Astrocyte (in vitro differentiated cells and primary cell): ENCODE results near the gene ADIG. TPM values are rescaled to one million over a fixed set of nuclear protein-coding genes. Genes with fewer than 3 reads are reported as not detected.

Experiments used
- DNase-seq: peaks from one replicate; pipeline ENCODE4 v3.0.0-alpha.2; 2010; ENCODE audit warnings: low read depth
- FAIRE-seq: peaks from 2 replicates; lab custom pipeline; 2011; peaks lifted over from hg19 to GRCh38; lab: Jason Lieb, UNC
- H2AFZ ChIP-seq: 2 replicates; pipeline ENCODE4 v1.6.0; 2012; ENCODE audit warnings: low read depth, low read length, inconsistent platforms
- H3K27ac ChIP-seq: 2 replicates; pipeline ENCODE4 v1.5.1; 2011; ENCODE audit warnings: low read depth, low read length, inconsistent platforms
- H3K27me3 ChIP-seq: 2 replicates; pipeline ENCODE4 v1.6.0; 2011; ENCODE audit warnings: low read length, inconsistent platforms; ENCODE audit not compliant: insufficient read depth
- H3K36me3 ChIP-seq: 2 replicates; pipeline ENCODE4 v1.5.1; 2011; ENCODE audit warnings: low read length, inconsistent platforms; ENCODE audit not compliant: insufficient read depth
- H3K4me1 ChIP-seq: 2 replicates; pipeline ENCODE4 v1.5.1; 2011; ENCODE audit warnings: low read length, inconsistent platforms; ENCODE audit not compliant: insufficient read depth
- H3K4me2 ChIP-seq: 2 replicates; pipeline ENCODE4 v1.6.0; 2012; ENCODE audit warnings: low read length, inconsistent platforms
- H3K4me3 ChIP-seq: 2 replicates; pipeline ENCODE4 v1.5.1; 2011; ENCODE audit warnings: low read depth, mild to moderate bottlenecking, low read length, inconsistent platforms; ENCODE audit not compliant: insufficient read depth
- H3K79me2 ChIP-seq: 2 replicates; pipeline ENCODE4 v1.6.0; 2012; ENCODE audit warnings: mild to moderate bottlenecking, low read length, inconsistent platforms; ENCODE audit not compliant: insufficient read depth
- H3K9ac ChIP-seq: 2 replicates; pipeline ENCODE4 v1.6.0; 2012; ENCODE audit warnings: mild to moderate bottlenecking, low read length, inconsistent platforms
- H3K9me3 ChIP-seq: 2 replicates; pipeline ENCODE4 v1.5.1; 2012; ENCODE audit warnings: low read depth, mild to moderate bottlenecking, low read length, inconsistent platforms; ENCODE audit not compliant: insufficient read depth
- H4K20me1 ChIP-seq: 2 replicates; pipeline ENCODE4 v1.6.0; 2012; ENCODE audit warnings: low read length, inconsistent platforms; ENCODE audit not compliant: insufficient read depth
- H3K27ac Mint-ChIP-seq: one replicate; pipeline ENCODE4 v1.8.0; 2021; ENCODE audit warnings: mild to moderate bottlenecking, mixed read lengths; ENCODE audit not compliant: unreplicated experiment
- H3K27me3 Mint-ChIP-seq: one replicate; pipeline ENCODE4 v1.8.0; 2021; ENCODE audit warnings: low read depth, mixed read lengths; ENCODE audit not compliant: unreplicated experiment
- H3K36me3 Mint-ChIP-seq: one replicate; pipeline ENCODE4 v1.8.0; 2021; ENCODE audit warnings: low read depth, mixed read lengths; ENCODE audit not compliant: unreplicated experiment
- H3K4me1 Mint-ChIP-seq: one replicate; pipeline ENCODE4 v1.8.0; 2021; ENCODE audit warnings: low read depth, mixed read lengths; ENCODE audit not compliant: unreplicated experiment
- H3K4me3 Mint-ChIP-seq: one replicate; pipeline ENCODE4 v1.8.0; 2021; ENCODE audit warnings: mild to moderate bottlenecking, moderate library complexity, mixed read lengths; ENCODE audit not compliant: unreplicated experiment
- H3K9me3 Mint-ChIP-seq: one replicate; pipeline ENCODE4 v1.8.0; 2021; ENCODE audit warnings: mild to moderate bottlenecking, mixed read lengths; ENCODE audit not compliant: unreplicated experiment
- EZH2 ChIP-seq: IDR thresholded peaks from 2 replicates; pipeline ENCODE4 v1.6.1; 2012; ENCODE audit warnings: mild to moderate bottlenecking, low read length, inconsistent platforms; ENCODE audit not compliant: insufficient read depth
- total RNA-seq: library from RNA; stranded (reverse); gene quantifications from 2 replicates; pipeline ENCODE4 v1.2.1, GENCODE V29; 2021
- TF ChIP-seq, protein P1 (sequence below): IDR thresholded peaks from 2 replicates; pipeline ENCODE4 v1.5.1; 2011; ENCODE audit warnings: low read depth, mild to moderate bottlenecking, inconsistent platforms, low read length, moderate library complexity; ENCODE audit not compliant: insufficient read depth

The ADIG gene
- total RNA-seq, 1 donor from 2014 or later: not detected

DNA sequence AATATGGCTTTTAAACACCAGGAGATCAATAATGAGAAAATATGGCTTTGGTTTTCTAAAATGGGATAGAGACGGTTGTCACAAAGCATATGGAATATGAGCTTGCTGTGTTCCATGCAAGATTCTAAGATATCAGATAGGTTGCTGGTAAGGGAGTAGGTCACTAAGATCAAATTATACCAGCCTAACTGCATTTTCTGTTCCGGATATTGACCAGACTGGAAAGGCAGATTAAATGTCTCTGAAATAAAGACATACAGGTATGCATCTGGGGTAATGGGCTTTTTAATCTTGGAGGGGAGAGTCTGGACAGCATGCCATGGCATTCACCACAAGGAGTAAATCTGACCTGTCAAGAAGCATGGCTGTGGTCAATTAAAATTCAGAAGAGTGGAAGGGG is 35.2 kb upstream of the ADIG start:
- DNase-seq (no peak), FAIRE-seq (no peak)
- Histone ChIP-seq H3K79me2 (no peaks in the 10 kb centered on the region), H3K27me3 (no peaks in the 10 kb centered on the region), H3K36me3 (peaks cover 44% of the 10 kb centered on the region), H4K20me1 (peaks cover 15% of the 10 kb centered on the region), H2AFZ (no peak overlapping the region), H3K27ac (no peak overlapping the region), H3K4me3 (no peak overlapping the region), H3K4me1 (no peaks in the 10 kb centered on the region), H3K9ac (no peak overlapping the region), H3K9me3 (no peaks in the 10 kb centered on the region), H3K4me2 (no peak overlapping the region)
- H3K4me3 Mint-ChIP-seq: no peak overlapping the region
- TF ChIP-seq EZH2: no peak
- TF ChIP-seq, protein P1, sequence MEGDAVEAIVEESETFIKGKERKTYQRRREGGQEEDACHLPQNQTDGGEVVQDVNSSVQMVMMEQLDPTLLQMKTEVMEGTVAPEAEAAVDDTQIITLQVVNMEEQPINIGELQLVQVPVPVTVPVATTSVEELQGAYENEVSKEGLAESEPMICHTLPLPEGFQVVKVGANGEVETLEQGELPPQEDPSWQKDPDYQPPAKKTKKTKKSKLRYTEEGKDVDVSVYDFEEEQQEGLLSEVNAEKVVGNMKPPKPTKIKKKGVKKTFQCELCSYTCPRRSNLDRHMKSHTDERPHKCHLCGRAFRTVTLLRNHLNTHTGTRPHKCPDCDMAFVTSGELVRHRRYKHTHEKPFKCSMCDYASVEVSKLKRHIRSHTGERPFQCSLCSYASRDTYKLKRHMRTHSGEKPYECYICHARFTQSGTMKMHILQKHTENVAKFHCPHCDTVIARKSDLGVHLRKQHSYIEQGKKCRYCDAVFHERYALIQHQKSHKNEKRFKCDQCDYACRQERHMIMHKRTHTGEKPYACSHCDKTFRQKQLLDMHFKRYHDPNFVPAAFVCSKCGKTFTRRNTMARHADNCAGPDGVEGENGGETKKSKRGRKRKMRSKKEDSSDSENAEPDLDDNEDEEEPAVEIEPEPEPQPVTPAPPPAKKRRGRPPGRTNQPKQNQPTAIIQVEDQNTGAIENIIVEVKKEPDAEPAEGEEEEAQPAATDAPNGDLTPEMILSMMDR: no peak
- no peaks in the 10 kb centered on the region for H3K9me3 Mint-ChIP-seq
- no peaks in the 10 kb centered on the region for H3K27me3 Mint-ChIP-seq
- H3K4me1 Mint-ChIP-seq: no peaks in the 10 kb centered on the region
- peaks cover 17% of the 10 kb centered on the region for H3K36me3 Mint-ChIP-seq
- H3K27ac Mint-ChIP-seq: no peak overlapping the region

DNA sequence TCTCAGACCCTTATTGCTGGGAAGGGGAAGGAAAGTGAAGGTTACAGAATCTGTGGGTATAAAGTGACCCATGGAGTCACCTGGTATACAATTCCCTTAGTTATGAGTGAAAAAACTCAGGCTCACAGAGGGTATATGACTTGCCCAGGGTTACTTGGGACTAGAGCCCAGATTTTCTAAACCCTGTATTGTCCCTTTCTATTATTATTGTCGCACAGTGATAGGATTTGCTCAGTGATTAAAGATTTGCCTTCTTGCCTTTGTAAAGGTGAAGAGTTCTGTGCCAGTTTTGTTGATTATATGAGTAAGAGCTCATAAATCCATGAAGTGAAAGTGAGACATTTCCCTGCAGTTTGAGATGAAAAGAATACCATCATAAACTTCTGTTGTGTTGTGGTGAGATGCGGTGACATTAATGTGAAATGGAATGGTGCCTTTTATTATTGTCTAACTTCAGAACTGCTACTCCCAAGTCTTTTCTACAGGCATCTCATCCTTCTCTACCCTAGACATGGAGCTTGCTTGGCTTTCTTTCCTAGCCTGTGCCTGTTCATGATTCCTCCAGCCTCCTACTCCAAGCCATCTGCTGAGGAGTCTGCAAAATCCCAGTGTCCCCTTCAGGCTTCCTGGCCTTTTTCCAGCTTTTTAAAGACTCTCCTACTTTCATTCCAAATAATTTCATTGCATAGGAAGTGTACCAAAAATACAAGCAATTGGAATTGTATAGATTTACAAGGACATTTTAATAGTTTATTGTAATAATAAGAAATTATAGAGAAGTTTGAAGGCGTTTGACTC is 33.5 kb upstream of the ADIG start:
- Mint-ChIP-seq H3K36me3 (peaks cover 13% of the 10 kb centered on the region), H3K27ac (no peak overlapping the region), H3K9me3 (no peaks in the 10 kb centered on the region), H3K27me3 (no peaks in the 10 kb centered on the region), H3K4me1 (no peaks in the 10 kb centered on the region), H3K4me3 (no peak overlapping the region)
- Histone ChIP-seq H3K4me2 (no peak overlapping the region), H3K4me3 (no peak overlapping the region), H3K9ac (no peak overlapping the region), H3K9me3 (no peaks in the 10 kb centered on the region), H2AFZ (no peak overlapping the region), H3K79me2 (no peaks in the 10 kb centered on the region), H3K27ac (no peak overlapping the region), H4K20me1 (peaks cover 12% of the 10 kb centered on the region), H3K27me3 (no peaks in the 10 kb centered on the region), H3K4me1 (no peaks in the 10 kb centered on the region), H3K36me3 (peaks cover 43% of the 10 kb centered on the region)
- FAIRE-seq (no peak), DNase-seq (no peak)
- TF ChIP-seq, protein P1: no peak
- TF ChIP-seq EZH2: no peak
